Measurements from ENCODE around the gene KIAA1671. TPM values are rescaled to one million over a fixed set of nuclear protein-coding genes. Genes with fewer than 3 reads are reported as not detected.

Gene KIAA1671
- total RNA-seq, 1 donor from 2014 or later: 17.3 TPM

DNA sequence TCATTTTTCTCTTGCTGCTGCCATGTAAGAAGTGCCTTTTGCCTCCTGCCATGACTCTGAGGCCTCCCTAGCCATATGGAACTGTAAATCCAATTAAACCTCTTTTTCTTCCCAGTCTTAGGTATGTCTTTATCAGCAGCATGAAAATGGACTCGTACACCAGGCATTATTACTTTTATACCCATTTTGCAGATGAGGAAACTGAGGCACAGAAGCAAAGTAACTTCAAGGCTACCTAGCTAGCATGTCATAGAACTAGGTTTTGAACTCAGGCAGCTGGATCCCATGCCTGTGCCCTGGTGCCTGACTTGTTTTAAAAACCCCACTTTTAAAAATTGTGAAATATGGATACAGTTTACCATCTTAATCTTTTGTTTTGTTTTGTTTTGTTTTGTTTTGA is 25.8 kb downstream of the KIAA1671 start:
- Mint-ChIP-seq H3K4me3 (no peak overlapping the region), H3K36me3 (no peaks in the 10 kb centered on the region), H3K27ac (peak overlapping the region; percentile 17), H3K27me3 (ENCODE audit: insufficient read depth, low read depth) (peaks cover 2% of the 10 kb centered on the region), H3K4me1 (peaks cover 50% of the 10 kb centered on the region), H3K9me3 (no peaks in the 10 kb centered on the region)
- peaks cover 44% of the 10 kb centered on the region for H3F3A ChIP-seq (ENCODE audit: low read depth)
- no peak for DNase-seq (ENCODE audit: low spot score)
- H3K79me2 ChIP-seq (ENCODE audit: low read depth): peaks cover 93% of the 10 kb centered on the region
- no peaks in the 10 kb centered on the region for H3K27me3 ChIP-seq
- peaks cover 92% of the 10 kb centered on the region for H4K20me1 ChIP-seq (ENCODE audit: low read depth)
- H3K9ac ChIP-seq: no peak overlapping the region
- no peak overlapping the region for H3K4me2 ChIP-seq
- TF ChIP-seq EZH2 (IDR thresholded peaks at IDR 0.05): no peak
- no peak for TF ChIP-seq EZH2phosphoT487 (IDR thresholded peaks at IDR 0.05)
- no peak for TF ChIP-seq CTCF (IDR thresholded peaks at IDR 0.05)
- H3K36me3 ChIP-seq: no peaks in the 10 kb centered on the region
- no peaks in the 10 kb centered on the region for H3K9me3 ChIP-seq (ENCODE audit: low read depth)
- H3K27ac ChIP-seq: no peak overlapping the region
- no peak overlapping the region for H2AFZ ChIP-seq (replicated peaks)
- peaks cover 30% of the 10 kb centered on the region for H3K4me1 ChIP-seq
- no peak overlapping the region for H3K4me3 ChIP-seq

- DNase-seq (ENCODE audit: low spot score): no peak
- Histone ChIP-seq H3F3A (ENCODE audit: low read depth) (peaks cover 52% of the 10 kb centered on the region), H3K79me2 (ENCODE audit: low read depth) (peaks cover 85% of the 10 kb centered on the region), H3K4me2 (no peak overlapping the region), H3K4me1 (peaks cover 37% of the 10 kb centered on the region), H3K36me3 (no peaks in the 10 kb centered on the region), H3K27ac (no peak overlapping the region), H3K9me3 (ENCODE audit: low read depth) (no peaks in the 10 kb centered on the region), H3K27me3 (no peaks in the 10 kb centered on the region), H4K20me1 (ENCODE audit: low read depth) (peaks cover 79% of the 10 kb centered on the region), H3K9ac (no peak overlapping the region), H3K4me3 (no peak overlapping the region), H2AFZ (replicated peaks) (no peak overlapping the region)
- TF ChIP-seq EZH2 (IDR thresholded peaks at IDR 0.05): no peak
- no peak for TF ChIP-seq EZH2phosphoT487 (IDR thresholded peaks at IDR 0.05)
- TF ChIP-seq CTCF (IDR thresholded peaks at IDR 0.05): no peak
- Mint-ChIP-seq H3K27me3 (ENCODE audit: insufficient read depth, low read depth) (peaks cover 4% of the 10 kb centered on the region), H3K4me1 (peaks cover 55% of the 10 kb centered on the region), H3K36me3 (no peaks in the 10 kb centered on the region), H3K9me3 (peaks cover 7% of the 10 kb centered on the region), H3K4me3 (no peak overlapping the region), H3K27ac (no peak overlapping the region)
These were observed 28.6 kb downstream of the KIAA1671 start for GRCh38 chr22:24981066-24981465.

- no peaks in the 10 kb centered on the region for H3K9me3 ChIP-seq (ENCODE audit: low read depth)
- Mint-ChIP-seq H3K9me3 (peaks cover 7% of the 10 kb centered on the region), H3K27me3 (ENCODE audit: insufficient read depth, low read depth) (peaks cover 4% of the 10 kb centered on the region), H3K36me3 (no peaks in the 10 kb centered on the region), H3K27ac (peak overlapping the region; percentile 42), H3K4me1 (peaks cover 55% of the 10 kb centered on the region), H3K4me3 (no peak overlapping the region)
- DNase-seq (ENCODE audit: low spot score): no peak
- H3K27me3 ChIP-seq: no peaks in the 10 kb centered on the region
- H3K4me2 ChIP-seq: no peak overlapping the region
- H3K4me1 ChIP-seq: peaks cover 39% of the 10 kb centered on the region
- H3K9ac ChIP-seq: no peak overlapping the region
- peaks cover 76% of the 10 kb centered on the region for H4K20me1 ChIP-seq (ENCODE audit: low read depth)
- H3K36me3 ChIP-seq: no peaks in the 10 kb centered on the region
- H2AFZ ChIP-seq (replicated peaks): no peak overlapping the region
- H3K79me2 ChIP-seq (ENCODE audit: low read depth): peaks cover 85% of the 10 kb centered on the region
- peaks cover 50% of the 10 kb centered on the region for H3F3A ChIP-seq (ENCODE audit: low read depth)
- TF ChIP-seq EZH2 (IDR thresholded peaks at IDR 0.05) (no peak), CTCF (IDR thresholded peaks at IDR 0.05) (no peak), EZH2phosphoT487 (IDR thresholded peaks at IDR 0.05) (no peak)
- H3K27ac ChIP-seq: no peak overlapping the region
- no peak overlapping the region for H3K4me3 ChIP-seq
These were observed 29.1 kb downstream of the KIAA1671 start for GRCh38 chr22:24981656-24982055.
